Measurements from ENCODE around the gene ITGAX. TPM values are rescaled to one million over a fixed set of nuclear protein-coding genes. Genes with fewer than 3 reads are reported as not detected.
"Not testable (repeated sequence)": the region's sequence is repeated elsewhere in the genome, so short reads cannot be mapped to it uniquely, and the experiment has no call there.

The ITGAX gene
- total RNA-seq, 1 experiment from 2014 or later, result 1.9 TPM

GRCh38 chr16:31305219-31305618 lies 49.8 kb upstream of the ITGAX start:
- H3K79me2 ChIP-seq (ENCODE audit: insufficient read depth, low read length), result no peaks in the 10 kb centered on the region
- DNase-seq (ENCODE audit: low read depth, low spot score) (no peak), ATAC-seq (no peak)
- no peak overlapping the region for H2AFZ ChIP-seq (ENCODE audit: low read depth, low read length, poor library complexity, severe bottlenecking)
- no TSS peak for BruUV-seq (replicated peaks)
- TF ChIP-seq POLR2AphosphoS5 (IDR thresholded peaks at IDR 0.05; ENCODE audit: low read depth, low read length) (no peak), REST (IDR thresholded peaks at IDR 0.05; ENCODE audit: low read depth) (no peak), RAD21 (IDR thresholded peaks at IDR 0.05; ENCODE audit: low read depth) (no peak), EGR1 (IDR thresholded peaks at IDR 0.05; ENCODE audit: low read depth) (no peak), ATF3 (IDR thresholded peaks at IDR 0.05) (no peak), CTCF (IDR thresholded peaks at IDR 0.05 in 2 of 3, conservative IDR thresholded peaks at IDR 0.05 in 1 of 3; ENCODE audit: borderline replicate concordance in 1 of 3, insufficient read depth in 1 of 3, low read depth in 2 of 3, low read length in 2 of 3) (no peak), CBX3 (IDR thresholded peaks at IDR 0.05; ENCODE audit: low read depth) (no peak), POLR2A (IDR thresholded peaks at IDR 0.05; ENCODE audit: borderline replicate concordance, extremely low read depth, insufficient read depth, insufficient read length) (no peak)
- H3K4me1 ChIP-seq (ENCODE audit: control insufficient read depth in 1 of 2, insufficient read depth in 2 of 2, low read length in 2 of 2), result no peaks in the 10 kb centered on the region
- no peak overlapping the region for H3K27ac ChIP-seq (ENCODE audit: low read depth, low read length)
- H3K4me3 ChIP-seq (replicated peaks in 1 of 2; ENCODE audit: low read depth in 1 of 2, low read length in 2 of 2), result no peak overlapping the region
- CTCF ChIA-PET, result no interaction called here
- H3K9me2 ChIP-seq (ENCODE audit: insufficient read depth), result no peaks in the 10 kb centered on the region
- no peak overlapping the region for H3K9ac ChIP-seq (ENCODE audit: low read length)
- no peaks in the 10 kb centered on the region for H4K20me1 ChIP-seq (ENCODE audit: insufficient read depth)
- H3K9me3 ChIP-seq (ENCODE audit: control insufficient read depth in 1 of 2, insufficient read depth in 1 of 2, low read depth in 1 of 2, low read length in 2 of 2), result no peaks in the 10 kb centered on the region
- H3K36me3 ChIP-seq (ENCODE audit: control insufficient read depth in 1 of 2, insufficient read depth in 2 of 2, low read length in 2 of 2), result no peaks in the 10 kb centered on the region
- intact Hi-C loops (cut with micrococcal nuclease), result no loop called here
- POLR2A ChIA-PET, result no interaction called here
- peaks cover 11% of the 10 kb centered on the region; the same call in 1 of the 2 replicates for H3K27me3 ChIP-seq (ENCODE audit: insufficient read depth, low read length)
- RAD21 ChIA-PET (ENCODE audit: low non-redundant PET in 1 of 2, low total read pairs in 2 of 2, uncharacterized antibody in 2 of 2, unreplicated experiment in 2 of 2), result no interaction called here
- H3K4me2 ChIP-seq (ENCODE audit: low read length), result no peak overlapping the region

GRCh38 chr16:31308381-31308780 lies 46.6 kb upstream of the ITGAX start:
- BruUV-seq (replicated peaks); H3K9me3 ChIP-seq (ENCODE audit: control insufficient read depth in 1 of 2, insufficient read depth in 1 of 2, low read depth in 1 of 2, low read length in 2 of 2); H4K20me1 ChIP-seq (ENCODE audit: insufficient read depth); DNase-seq (ENCODE audit: low read depth, low spot score); H3K9me2 ChIP-seq (ENCODE audit: insufficient read depth); H3K4me2 ChIP-seq (ENCODE audit: low read length); H2AFZ ChIP-seq (ENCODE audit: low read depth, low read length, poor library complexity, severe bottlenecking); CTCF ChIA-PET; H3K79me2 ChIP-seq (ENCODE audit: insufficient read depth, low read length); H3K36me3 ChIP-seq (ENCODE audit: control insufficient read depth in 1 of 2, insufficient read depth in 2 of 2, low read length in 2 of 2); intact Hi-C loops (cut with micrococcal nuclease); H3K27ac ChIP-seq (ENCODE audit: low read depth, low read length); ATAC-seq; H3K9ac ChIP-seq (ENCODE audit: low read length); H3K4me3 ChIP-seq (replicated peaks in 1 of 2; ENCODE audit: low read depth in 1 of 2, low read length in 2 of 2); POLR2A ChIA-PET; H3K4me1 ChIP-seq (ENCODE audit: control insufficient read depth in 1 of 2, insufficient read depth in 2 of 2, low read length in 2 of 2); H3K27me3 ChIP-seq (ENCODE audit: insufficient read depth, low read length); RAD21 ChIA-PET (ENCODE audit: low non-redundant PET in 1 of 2, low total read pairs in 2 of 2, uncharacterized antibody in 2 of 2, unreplicated experiment in 2 of 2): not testable (repeated sequence)
